ENCODE results near the gene HLF. TPM values are rescaled to one million over a fixed set of nuclear protein-coding genes. Genes with fewer than 3 reads are reported as not detected.

Gene HLF
- total and polyA plus RNA-seq, 2 of the 4 experiments (the other 2 are of a cell fraction) = 0.18 TPM; not detected in 1

DNA sequence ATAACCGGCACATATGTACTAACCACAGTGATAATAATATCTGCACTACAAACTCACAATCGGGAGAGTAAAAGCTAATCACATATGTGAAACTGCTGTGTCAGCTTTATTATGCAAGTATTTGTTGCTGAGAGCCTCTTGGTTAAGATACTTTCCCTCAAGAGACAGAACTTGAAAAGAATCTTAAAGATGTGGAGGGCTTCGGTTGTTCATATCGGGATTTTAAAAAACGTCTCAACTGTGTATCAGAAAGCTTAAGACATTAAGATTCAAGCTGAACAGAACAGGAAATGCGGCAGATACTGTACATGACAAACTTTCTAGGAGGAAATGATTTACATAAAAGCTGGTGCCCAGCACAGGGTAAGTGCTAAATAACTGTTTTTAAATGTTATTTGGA lies 27.5 kb upstream of the HLF start:
- DNase-seq = no peak
- Histone ChIP-seq H3K4ac (ENCODE audit: low read depth, low read length) (no peak overlapping the region), H4K20me1 (ENCODE audit: insufficient read depth, low read length) (no peaks in the 10 kb centered on the region), H2BK15ac (ENCODE audit: low read depth, low read length) (no peak overlapping the region), H3K56ac (ENCODE audit: extremely low read depth, insufficient read depth, low read length) (no peak overlapping the region), H3K4me3 (ENCODE audit: insufficient read depth, low read depth, low read length) (no peak overlapping the region), H3K27me3 (ENCODE audit: control insufficient read depth, insufficient read depth, low read length) (peaks cover 5% of the 10 kb centered on the region), H2BK120ac (ENCODE audit: low read depth, low read length) (no peak overlapping the region), H3K36me3 (ENCODE audit: control insufficient read depth, insufficient read depth, low read length) (no peaks in the 10 kb centered on the region), H3K23ac (ENCODE audit: low read depth, low read length) (no peak overlapping the region), H2AFZ (replicated peaks; ENCODE audit: low read length, poor library complexity) (no peak overlapping the region), H2BK20ac (ENCODE audit: low read depth, low read length) (no peak overlapping the region), H3K18ac (ENCODE audit: low read depth, low read length) (no peak overlapping the region), H3K9me3 (ENCODE audit: control insufficient read depth, insufficient read depth, low read length) (no peaks in the 10 kb centered on the region), H4K91ac (ENCODE audit: insufficient read depth, low read depth, low read length) (no peak overlapping the region), H3K4me2 (ENCODE audit: low read depth, low read length) (no peak overlapping the region), H2BK5ac (ENCODE audit: low read depth, low read length, poor library complexity, severe bottlenecking) (no peak overlapping the region), H3K14ac (replicated peaks; ENCODE audit: low read depth, low read length) (no peak overlapping the region), H3K9ac (ENCODE audit: low read depth, low read length) (no peak overlapping the region), H4K5ac (ENCODE audit: low read depth, low read length) (no peak overlapping the region), H3K27ac (ENCODE audit: insufficient read depth, low read length) (no peak overlapping the region), H3K9me1 (ENCODE audit: insufficient read depth, low read length) (no peaks in the 10 kb centered on the region), H2AK9ac (replicated peaks; ENCODE audit: low read depth, low read length, poor library complexity) (no peak overlapping the region), H3K79me1 (ENCODE audit: low read depth in 1 of 2, low read length in 2 of 2) (no peaks in the 10 kb centered on the region), H3K4me1 (ENCODE audit: control insufficient read depth, insufficient read depth, low read length) (no peaks in the 10 kb centered on the region), H4K8ac (ENCODE audit: low read depth in 2 of 2, low read length in 2 of 2) (no peak overlapping the region), H2AK5ac (ENCODE audit: low read depth, low read length) (no peak overlapping the region)
- in situ Hi-C loops (cut with MboI; ENCODE audit: low sequenced_read_pairs) = no loop called here
- no peak for ATAC-seq (ENCODE audit: low read depth)
- ChIA-PET CTCF (interaction anchor here (0.7 kb wide), 2 partner anchors 21 to 178 kb away, joined by 3 to 5 read pairs; no protein-coding TSS in a partner anchor), POLR2A (ENCODE audit: unreplicated experiment) (no interaction called here)
- intact Hi-C loops (cut with micrococcal nuclease) = no loop called here
- BruUV-seq (replicated peaks) = no TSS peak
- 74% methylated on average over 3 of the region's 6 CpGs; no CpG with 5 or more reads in 1 of the 2 experiments for WGBS, 2 experiments (ENCODE audit: extremely low coverage in 2 of 2, insufficient read length in 1 of 2)
- dilution Hi-C loops (cut with HindIII; ENCODE audit: low sequenced_read_pairs, unreplicated experiment) = no loop called here
- no peak for TF ChIP-seq FOS (IDR thresholded peaks at IDR 0.05; ENCODE audit: low read depth, low read length)
- TF ChIP-seq POLR2A (IDR thresholded peaks at IDR 0.05; ENCODE audit: low read depth, low read length) = no peak
- TF ChIP-seq CHD1 (IDR thresholded peaks at IDR 0.05; ENCODE audit: low read depth, low read length) = no peak
- TF ChIP-seq MAZ (IDR thresholded peaks at IDR 0.05; ENCODE audit: borderline replicate concordance, low read depth, low read length) = no peak
- TF ChIP-seq CTCF (conservative IDR thresholded peaks at IDR 0.05; ENCODE audit: low read depth, low read length) = no peak
- no peak for TF ChIP-seq MXI1 (IDR thresholded peaks at IDR 0.05; ENCODE audit: borderline replicate concordance, low read depth, low read length)
- peak; percentile 99 for TF ChIP-seq MAFK (IDR thresholded peaks at IDR 0.05; ENCODE audit: low read depth, low read length)

Data from IMR-90 (cell line).